ENCODE data around the gene MAN1A1.
A peak's percentile ranks its signal among the peaks of the same experiment; 100 is the strongest.

MAN1A1 gene

DNA sequence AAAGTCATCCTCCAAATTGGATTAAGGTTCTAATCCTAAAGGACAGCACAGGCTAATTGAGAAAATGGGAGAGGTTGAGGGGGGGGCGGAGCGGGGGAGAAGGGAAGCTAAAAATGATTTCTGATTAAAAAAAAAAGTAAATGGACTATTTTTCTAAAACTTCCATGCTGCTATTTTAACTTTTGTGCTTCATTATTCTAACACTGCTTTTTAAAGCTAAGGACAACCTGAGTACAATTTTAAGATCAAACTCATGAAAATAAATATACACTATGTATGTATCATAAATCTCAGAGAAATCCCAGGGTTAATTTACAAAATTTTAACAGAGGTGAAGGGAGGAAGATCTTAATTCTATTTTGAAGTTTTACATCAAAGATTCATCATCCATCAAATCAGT, 4.4 kb downstream of the MAN1A1 start:
- no peak for DNase-seq

- no peak for DNase-seq
Observed at GRCh38 chr6:119344306-119344705, 5.3 kb downstream of the MAN1A1 start.

- DNase-seq, result no peak
Observed at GRCh38 chr6:119343573-119344146, 5.9 kb downstream of the MAN1A1 start.

DNA sequence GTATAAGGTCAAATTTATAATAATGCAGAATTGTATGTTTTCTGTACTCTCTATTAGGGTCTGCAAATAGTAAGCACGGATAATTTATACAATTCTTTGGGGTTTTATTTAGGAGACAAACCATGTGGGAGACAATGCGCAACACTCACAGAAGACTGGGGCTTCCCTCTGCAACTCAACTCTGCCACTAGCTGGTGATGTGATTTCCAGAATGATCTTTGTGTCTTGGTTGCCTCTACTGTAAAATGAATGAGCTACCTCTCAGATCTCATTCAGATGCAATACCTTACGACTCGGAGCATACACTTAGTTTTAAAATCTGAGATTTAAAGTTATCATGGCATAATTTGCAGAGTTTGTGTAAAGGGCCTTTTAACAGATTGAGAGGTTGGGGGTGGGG, 6.4 kb downstream of the MAN1A1 start:
- DNase-seq, result no peak

- DNase-seq, result no peak
Observed at GRCh38 chr6:119342430-119342829, 7.1 kb downstream of the MAN1A1 start.

GRCh38 chr6:119340796-119341487, 8.6 kb downstream of the MAN1A1 start:
- DNase-seq, result no peak

- peak in 1 of 2 donors; percentile 18 for DNase-seq
Observed at GRCh38 chr6:119339941-119340456, 9.6 kb downstream of the MAN1A1 start.

- no peak for DNase-seq
Observed at GRCh38 chr6:119337762-119338161, 11.8 kb downstream of the MAN1A1 start.

GRCh38 chr6:119337252-119337651, 12.3 kb downstream of the MAN1A1 start:
- no peak for DNase-seq

- no peak for DNase-seq
Observed at GRCh38 chr6:119334535-119335264, 14.9 kb downstream of the MAN1A1 start.

DNA sequence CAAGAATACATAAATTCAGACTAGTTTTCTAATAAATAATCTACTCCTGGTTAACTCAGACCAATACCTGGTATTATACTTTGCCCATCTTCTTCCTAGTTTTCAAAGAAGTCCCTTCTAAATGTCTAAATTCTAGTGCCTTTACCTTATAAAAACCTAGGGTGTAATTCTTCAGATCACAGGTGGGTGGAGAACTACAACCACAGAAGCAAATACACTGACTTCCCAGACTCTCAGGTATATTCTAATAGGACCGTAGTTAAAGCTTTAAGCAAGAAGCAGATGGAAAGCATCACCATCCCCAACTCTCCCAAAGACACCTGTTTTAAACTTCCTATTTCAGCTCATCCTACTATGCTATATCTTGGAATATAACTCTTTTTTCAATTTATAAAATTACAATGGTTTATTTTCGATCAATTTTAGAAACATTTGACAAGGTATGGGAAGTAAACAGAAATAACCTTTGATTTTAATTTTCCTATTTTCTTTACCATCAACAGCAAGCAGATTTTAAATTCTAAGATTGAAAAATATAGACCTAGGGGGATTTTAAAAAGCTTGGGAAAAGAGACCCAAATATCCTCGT, 15.8 kb downstream of the MAN1A1 start:
- peak in 1 of 2 donors; percentile 55 for DNase-seq

DNA sequence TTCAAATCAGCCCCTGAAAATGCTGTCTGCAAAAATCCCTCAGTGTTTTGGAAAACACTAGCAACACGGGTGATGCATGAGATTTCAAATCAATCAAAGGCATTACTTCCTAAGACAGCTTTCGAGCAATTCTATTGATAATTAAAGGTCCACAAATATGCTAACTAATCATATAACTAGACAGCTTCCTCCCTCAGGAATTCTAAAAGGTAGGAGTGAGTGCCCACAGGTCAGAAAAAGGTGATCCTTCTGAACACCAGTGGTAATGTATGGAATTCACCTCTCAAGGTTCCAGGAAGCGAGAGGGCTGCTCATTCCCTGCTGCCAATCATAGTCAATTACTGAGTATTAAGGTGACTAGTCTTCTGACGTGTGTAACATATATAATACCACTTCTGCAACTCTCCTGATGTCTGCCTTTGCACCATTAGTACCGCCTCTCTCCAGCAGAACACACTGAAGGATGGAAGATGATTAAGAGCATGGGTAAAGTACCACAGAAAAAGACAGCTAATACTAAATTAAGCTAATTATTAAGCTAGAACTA, 16.4 kb downstream of the MAN1A1 start:
- DNase-seq, result no peak

GRCh38 chr6:119331663-119332286, 17.8 kb downstream of the MAN1A1 start:
- DNase-seq, result no peak

GRCh38 chr6:119330520-119331113, 18.9 kb downstream of the MAN1A1 start:
- no peak for DNase-seq

- DNase-seq, result no peak
Observed at GRCh38 chr6:119329794-119330180, 19.8 kb downstream of the MAN1A1 start.

DNA sequence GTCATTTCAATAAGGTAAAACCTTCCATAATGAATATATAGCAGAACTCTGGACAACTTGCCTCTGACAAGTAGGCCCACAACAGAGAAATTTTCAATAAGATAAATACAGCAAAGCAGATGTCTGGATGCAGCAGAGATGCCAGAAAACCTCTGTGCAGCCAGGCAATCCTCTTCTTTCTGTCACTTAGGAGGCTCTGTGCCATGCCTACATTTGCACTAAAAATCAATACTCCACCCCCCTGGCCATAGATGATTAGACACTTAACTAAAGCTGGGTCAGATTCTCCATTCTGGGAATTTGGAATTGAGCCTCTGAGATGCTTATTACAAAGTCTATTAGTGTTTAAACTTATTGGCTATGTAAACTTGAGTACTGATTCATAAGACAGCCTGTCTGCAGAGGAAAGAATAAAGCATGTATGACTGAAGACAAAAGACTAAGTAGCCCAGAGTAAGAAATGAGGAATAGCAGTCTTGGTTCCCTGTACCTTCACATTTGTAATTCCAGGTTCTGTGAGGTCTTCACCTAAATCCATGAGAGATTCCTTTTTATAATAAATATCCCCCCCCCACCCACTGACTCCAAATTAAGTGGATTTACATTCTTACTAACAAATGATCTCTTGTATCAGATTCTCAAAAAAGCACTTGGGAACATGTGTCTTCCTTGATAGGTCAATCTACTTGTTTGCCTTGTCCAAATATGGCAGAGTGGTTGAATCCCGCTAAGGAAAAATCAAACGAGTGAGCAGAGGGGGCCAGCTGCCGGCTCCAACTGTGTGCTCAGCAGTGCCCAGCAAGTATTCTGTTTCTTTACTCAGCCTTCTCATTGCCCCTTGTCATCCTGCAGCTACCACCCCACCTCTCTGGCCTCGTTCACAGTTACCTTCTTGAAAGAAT, 20.4 kb downstream of the MAN1A1 start:
- DNase-seq, result no peak

DNA sequence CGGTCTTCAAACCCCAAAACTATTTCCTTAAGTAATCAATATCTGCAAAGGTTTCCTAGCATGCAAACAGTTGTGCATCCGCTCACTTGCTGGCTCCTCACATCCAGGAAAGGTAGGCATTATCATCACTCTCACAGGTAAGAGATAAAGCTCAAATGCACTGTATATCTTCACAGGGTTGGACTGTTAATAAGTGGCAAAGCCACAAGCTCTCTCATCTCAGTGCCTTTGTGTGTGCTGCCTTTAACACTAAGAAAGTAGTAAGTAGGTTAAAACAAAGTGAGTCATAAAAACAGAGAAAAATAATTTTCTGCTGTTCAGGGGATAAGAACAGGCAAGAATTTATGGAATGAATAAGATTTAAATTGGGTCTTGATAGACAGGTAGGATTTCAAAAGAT, 21.3 kb downstream of the MAN1A1 start:
- DNase-seq, result no peak

DNA sequence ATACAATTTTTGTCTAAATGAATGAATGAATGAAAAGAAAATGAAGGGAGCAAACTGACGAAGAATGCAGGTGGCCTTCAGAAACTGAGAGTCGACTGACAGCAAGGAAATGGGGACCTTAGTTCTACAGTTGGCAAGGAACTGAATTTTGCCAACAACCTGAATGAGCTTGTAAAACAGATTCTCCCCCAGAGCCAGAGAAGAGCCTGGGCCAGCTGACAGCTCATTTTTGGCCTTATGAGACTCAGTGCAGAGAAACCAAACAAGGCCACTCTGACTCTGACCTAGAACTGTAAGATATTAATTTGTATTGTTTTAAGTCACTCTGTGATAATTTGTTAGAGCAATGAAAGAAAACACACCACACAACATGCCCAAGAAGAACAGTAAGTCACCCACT, 21.8 kb downstream of the MAN1A1 start:
- no peak for DNase-seq

DNA sequence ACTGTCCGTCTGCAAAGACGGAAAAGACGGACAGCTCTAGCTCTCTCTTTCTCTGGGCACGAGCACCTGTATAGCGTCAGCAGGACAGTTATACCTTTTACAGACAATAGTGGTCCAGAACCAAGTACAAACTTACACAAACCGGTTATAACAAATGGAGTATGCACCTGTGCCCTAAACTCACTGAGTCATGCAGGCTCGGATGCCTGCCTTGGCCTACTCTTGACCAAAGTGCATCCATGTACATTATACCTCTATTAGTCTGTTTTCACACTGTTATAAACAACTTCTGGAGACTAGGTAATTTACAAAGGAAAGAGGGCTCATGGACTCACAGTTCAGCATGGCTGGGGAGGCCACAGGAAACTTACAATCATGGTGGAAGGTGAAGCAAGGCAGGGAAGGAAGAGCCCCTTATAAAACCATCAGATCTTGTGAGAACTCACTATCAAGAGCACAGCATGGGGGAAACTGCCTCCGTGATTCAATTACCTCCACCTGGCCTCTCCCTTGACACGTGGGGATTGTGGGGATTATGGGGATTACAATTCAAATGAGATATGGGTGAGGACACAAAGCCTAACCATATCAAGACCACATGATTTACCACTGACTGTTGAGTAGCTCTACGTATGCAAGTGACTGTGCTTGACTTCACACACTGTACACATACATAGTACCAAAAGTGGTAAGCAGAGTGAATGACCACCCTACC, 23.1 kb downstream of the MAN1A1 start:
- no peak for DNase-seq

DNA sequence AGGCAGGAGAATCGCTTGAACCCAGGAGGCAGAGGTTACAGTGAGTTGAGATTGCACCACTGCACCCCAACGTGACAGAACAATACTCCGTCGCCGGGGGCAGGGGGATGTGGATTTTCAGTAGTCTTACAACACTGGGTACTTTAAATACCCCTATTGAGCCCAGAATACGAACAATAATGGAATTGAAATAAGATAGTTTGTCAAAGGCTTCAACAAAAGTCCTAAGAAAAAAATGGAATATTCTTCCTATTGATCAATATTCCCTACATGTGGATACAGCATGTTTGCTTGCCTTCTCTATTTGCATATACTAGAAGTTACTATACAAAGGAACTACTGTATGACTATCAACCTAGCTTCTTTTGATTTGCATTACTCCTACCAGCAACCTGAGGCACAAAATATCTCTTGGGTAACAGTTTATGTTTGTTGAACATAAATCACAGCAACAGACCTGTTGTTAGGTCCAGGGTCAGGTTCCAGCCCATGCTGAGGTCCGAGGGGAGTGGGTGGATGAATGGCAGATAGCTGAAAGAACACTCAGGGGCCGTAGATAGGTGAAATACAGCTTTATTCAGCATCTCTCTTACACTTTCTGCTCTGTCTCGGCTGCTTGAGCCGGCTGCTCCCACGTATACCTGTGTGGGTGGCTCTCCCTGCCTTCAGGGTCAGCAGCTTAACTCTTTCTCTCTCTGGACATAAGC, 23.8 kb downstream of the MAN1A1 start:
- no peak for DNase-seq

All from CD4-positive, alpha-beta T cell treated with Interferon alpha-2 for 1 hour (primary cell).